NCI-H2171 (cell line): ENCODE measurements around the gene ANP32D.
"Not testable (repeated sequence)": the region's sequence is repeated elsewhere in the genome, so short reads cannot be mapped to it uniquely, and the experiment has no call there.

Experiments
- DNase-seq: peaks from one replicate; lab custom pipeline; 2025; lab: John Stamatoyannopoulos, UW

The ANP32D gene

GRCh38 chr12:48506836-48507235 lies 34.5 kb downstream of the ANP32D start:
- DNase-seq: not testable (repeated sequence)

- DNase-seq: no peak
These were observed 36.6 kb downstream of the ANP32D start for GRCh38 chr12:48508987-48509386.

- no peak for DNase-seq
These were observed 37.8 kb downstream of the ANP32D start for GRCh38 chr12:48510111-48510510.

GRCh38 chr12:48512855-48513254 lies 40.5 kb downstream of the ANP32D start:
- no peak for DNase-seq

- no peak for DNase-seq
These were observed 42.4 kb downstream of the ANP32D start for GRCh38 chr12:48514728-48515127.

GRCh38 chr12:48520381-48520780 lies 48.0 kb downstream of the ANP32D start:
- DNase-seq: not testable (repeated sequence)
